GM19043 (cell line): ENCODE measurements around the gene FIBP.

ENCODE experiments used
- ATAC-seq: cut with Tn5 transposase; IDR thresholded peaks from one replicate; pipeline ENCODE4 v1.9.1; 2021; ENCODE audit warnings: low read depth; ENCODE audit not compliant: unreplicated experiment

FIBP gene

DNA sequence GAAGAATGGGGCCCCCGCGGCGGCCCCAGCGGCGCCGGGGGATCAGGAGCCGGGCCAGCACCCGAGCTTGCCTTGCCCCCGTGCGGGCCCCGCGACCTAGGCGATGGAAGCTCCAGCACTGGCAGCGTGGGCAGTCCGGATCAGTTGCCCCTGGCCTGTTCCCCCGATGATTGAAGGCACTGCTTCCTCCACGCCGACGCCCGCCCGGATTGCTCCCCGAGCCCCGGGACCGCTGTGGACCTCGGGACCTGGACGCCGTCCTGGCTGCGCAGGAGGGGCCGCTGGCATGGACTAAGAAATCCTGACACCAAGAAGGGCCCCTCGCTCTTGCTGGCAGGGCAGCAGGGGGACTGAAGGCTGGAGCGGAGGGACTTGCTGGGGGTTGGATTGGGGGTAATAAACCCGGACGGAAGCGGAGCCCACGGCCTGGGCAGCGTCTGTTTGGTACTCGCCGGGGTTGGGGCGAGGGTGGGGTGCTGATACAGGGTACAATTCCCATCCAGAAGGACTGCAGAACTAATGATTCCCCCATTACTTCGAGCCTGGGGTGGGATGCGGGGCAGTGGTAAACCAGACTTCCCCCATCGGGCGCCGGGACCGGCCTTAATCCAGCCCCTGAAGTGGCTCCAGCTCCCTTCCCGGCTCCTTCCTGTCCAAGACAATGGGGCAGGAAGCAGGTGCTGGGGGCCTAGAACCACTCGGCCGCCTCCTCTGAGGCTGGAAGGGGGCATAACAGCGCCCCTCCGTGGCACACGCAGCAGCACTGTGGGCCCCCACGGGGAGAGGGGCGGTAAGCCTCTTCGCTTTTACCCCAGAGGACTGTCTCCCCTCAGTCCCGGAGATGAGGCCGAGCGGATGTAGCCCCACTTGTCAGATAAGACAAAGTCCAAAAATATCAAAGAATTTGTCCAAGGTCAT lies 3.2 kb upstream of the FIBP start:
- ATAC-seq = no peak

DNA sequence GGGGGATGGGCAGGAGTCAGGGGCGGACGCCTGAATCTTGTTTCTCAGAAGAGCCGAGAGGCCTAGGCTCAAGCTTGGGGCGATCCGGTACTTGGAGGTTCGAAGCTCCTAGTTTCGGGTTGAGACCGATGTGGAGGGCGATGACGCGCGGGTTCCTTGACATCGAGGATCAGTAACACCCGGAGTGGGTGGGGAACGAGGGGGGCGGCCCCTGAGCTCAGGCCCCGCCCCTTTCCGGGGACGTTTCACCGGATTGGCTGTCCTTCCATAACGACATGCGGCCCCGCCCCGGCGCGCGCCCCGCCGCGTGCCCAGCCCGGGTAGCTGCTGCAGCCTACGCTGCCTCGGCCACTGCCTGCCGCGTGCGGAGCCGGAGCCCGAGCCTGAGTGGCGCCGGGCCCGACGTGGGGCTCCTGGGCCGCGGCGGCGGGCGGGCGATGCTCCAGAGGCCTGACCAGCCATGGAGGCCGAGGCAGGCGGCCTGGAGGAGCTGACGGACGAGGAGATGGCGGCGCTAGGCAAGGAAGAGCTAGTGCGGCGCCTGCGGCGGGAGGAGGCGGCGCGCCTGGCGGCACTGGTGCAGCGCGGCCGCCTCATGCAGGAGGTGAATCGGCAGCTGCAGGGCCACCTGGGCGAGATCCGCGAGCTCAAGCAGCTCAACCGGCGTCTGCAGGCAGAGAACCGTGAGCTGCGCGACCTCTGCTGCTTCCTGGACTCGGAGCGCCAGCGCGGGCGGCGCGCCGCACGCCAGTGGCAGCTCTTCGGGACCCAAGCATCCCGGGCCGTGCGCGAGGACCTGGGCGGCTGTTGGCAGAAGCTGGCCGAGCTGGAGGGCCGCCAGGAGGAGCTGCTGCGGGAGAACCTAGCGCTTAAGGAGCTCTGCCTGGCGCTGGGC lies 2.3 kb upstream of the FIBP start, which contains the start of gene CCDC85B:
CCDC85B (plus strand) TSS at position 350 of the 895 bp plus-strand sequence; CDS start at position 461, 111 bp downstream.
- ATAC-seq = peak; percentile 43

DNA sequence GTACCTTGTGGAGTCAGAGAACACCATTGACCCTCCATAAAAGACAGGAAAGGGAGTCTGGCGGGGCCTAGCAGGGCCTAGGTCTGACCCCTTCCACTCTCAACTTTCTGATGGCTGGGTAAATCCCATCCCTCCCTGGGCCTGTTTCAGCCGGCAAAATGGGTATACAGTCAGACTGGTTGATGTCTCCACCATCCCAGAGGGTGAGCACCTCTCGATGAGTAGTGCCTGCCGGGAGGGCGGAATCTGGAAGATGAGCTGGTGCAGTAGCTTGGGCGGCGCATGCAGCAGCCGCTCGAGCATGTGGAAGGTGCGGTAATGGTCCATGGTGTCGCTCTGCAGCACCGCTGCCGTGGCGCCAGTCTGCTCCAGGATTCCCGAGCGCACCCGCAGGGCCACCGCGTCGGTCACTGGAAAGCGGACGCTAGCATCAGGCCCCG lies 528 bp downstream of the FIBP start:
- no peak for ATAC-seq

DNA sequence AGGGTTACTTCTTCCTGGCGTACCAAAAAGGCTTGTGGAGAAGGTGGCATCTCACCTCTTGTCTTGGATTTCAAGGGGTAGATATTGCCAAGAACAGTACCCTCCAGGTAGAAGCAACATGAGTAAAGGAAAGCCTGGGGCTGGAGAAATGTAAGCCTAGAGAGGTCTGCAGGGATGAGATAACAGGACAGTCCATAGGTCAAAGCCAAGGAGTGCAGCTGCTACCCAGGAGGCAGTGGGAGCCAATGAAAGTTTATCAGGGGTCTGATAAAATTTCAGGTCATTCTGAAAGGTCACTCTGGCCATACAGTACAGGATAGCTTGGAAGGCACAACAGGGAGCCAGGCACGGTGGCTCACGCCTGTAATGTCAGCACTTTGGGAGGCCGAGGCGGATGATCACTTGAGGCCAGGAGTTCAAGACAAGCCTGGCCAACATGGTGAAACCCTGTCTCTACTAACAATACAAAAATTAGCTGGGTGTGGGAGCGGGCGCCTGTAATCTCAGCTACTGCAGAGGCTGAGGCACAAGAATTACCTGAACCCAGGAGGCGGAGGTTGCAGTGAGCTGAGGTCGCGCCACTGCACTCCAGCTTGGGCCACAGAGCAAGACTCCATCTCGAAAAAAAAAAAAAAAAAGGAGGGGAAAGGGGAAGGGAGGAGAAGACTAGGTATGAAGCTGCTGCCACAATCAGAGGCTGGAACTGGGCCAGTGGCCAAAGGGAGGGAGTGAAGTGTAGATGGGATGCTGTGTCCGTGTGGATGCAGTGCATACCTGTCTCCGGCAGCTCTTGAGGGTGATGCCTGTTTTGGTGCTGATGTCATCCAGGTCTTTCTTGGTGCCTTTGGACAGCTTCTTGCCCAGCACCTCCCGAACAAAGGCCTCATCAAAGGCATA lies 1.2 kb downstream of the FIBP start:
- ATAC-seq = no peak

DNA sequence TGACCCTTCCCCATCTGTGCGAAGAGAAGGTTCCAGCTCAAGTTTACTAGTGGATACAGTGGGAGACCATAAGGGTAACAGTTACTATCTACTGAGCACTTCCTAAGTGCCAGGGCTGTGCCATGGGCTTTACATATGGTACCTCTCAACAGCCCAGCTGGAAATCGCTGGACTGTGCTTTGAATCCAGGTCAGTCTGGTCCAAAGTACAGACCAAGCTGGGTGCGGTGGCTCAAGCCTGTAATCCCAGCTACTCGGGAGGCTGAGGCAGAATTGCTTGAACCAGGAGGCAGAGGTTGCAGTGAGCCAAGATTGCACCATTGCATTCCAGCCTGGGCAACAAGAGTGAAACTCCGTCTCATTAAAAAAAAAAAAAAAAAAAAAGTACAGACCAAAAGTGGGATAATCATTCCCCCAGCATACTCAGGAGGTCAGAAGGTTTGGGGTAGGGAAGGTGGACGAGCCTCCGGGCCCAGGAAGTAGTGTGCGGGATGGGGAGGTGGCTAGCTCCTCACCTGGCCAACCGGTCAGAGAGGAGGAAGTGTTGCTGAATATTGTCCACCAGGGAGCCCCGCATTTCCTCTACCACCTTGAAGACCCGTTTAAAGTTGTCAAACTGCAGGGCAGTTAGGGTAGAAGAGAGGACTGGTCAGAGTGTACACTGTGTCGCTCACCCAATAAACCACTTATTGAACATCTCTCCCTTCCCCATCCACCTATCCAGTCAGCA lies 2.3 kb downstream of the FIBP start:
- no peak for ATAC-seq

DNA sequence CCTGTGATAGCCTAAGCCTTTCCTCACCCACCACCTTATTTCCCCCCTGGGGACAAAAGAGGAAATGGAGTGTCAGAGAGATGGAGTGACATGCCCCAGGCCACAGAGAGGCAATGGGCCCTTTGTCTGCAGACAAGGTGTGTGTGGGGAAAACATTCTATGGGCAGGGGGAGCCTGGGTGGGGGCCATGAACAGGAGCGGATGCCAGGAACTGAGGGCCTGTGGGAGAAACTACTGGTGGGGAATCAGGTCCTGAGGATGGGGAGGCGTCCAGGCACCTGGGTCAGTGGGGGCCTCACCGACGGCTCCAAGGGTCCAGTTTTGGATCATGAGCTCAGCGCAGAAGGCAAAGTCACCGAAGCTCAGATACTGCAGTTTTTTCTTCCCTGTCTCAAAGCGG lies 3.0 kb downstream of the FIBP start:
- ATAC-seq = no peak

DNA sequence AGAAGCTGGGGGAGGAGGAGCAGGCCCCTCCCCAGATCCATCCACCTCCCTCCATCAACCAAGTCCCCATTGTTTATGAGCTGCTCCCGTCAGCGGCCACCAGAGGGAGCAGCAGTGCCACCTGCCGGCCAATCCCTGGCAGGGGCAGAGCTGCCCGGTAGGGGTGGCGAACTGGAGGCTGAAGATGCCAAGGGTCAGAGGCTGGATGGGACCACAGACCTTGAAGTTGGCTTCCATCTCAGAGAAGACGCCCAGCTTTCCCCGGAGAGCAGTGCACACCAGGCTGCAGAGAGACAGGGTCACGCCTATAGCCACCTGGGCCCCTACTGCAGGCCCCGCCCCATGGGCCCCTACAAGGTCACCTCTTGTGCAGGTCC lies 3.6 kb downstream of the FIBP start:
- ATAC-seq = no peak

DNA sequence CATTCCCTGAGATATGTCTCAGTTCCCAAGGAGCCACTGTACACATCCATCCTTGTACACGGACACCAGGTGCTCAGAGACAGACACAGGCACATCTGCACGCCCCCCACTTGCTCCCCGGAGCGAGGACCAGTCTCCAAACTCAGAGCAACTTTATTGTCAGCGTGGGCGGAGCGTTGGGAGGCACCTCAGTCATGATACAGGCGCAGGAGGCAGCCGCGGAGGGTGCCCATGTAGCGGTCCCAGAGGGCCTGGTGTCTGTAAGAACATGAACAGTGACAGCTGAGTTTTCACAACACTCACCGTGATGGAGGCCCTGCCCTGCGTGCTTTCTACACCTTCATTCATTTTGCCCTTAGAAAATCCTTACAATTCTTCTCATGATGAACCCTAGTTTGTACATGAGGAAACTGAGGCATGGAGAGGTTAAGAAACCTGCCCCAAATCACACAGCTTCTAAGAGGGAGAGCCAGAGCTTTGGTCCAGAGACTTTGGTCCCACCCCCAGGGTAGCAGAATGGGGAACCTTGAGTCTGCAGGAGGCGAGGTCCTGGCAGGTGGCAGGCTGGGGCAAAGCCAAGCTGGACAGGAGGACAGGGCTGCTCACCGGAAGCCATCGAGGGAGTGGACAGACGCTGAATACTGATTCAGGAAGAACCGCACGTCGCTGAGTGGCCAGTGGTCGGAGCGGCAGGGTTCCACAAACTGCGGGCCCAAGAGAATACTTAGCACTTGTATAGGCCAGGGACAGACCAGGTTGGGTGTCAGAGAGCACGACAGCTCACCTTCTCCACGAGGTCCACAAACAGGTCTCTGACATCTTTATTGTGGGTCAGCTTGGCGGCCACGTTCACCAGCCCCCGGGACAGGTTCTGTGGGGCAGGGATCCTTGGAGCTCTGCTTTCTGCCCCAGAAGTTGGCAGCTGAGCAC lies 4.2 kb downstream of the FIBP start:
- no peak for ATAC-seq

DNA sequence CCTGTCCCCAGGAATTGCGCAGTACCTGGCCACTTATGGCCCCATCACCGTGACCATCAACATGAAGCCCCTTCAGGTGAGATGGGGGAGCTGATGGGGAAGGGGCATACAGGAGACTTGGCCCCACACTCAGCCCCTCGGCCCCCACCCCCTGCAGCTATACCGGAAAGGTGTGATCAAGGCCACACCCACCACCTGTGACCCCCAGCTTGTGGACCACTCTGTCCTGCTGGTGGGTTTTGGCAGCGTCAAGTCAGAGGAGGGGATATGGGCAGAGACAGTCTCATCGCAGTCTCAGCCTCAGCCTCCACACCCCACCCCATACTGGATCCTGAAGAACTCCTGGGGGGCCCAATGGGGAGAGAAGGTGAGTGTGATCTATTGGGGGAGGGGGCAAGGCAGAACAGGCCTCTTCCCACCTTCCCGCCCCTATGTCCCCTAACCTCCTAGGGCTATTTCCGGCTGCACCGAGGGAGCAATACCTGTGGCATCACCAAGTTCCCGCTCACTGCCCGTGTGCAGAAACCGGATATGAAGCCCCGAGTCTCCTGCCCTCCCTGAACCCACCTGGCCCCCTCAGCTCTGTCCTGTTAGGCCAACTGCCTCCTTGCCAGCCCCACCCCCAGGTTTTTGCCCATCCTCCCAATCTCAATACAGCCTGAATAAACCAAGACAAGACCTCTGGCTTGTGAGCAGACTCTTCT lies 5.1 kb downstream of the FIBP start:
- no peak for ATAC-seq

DNA sequence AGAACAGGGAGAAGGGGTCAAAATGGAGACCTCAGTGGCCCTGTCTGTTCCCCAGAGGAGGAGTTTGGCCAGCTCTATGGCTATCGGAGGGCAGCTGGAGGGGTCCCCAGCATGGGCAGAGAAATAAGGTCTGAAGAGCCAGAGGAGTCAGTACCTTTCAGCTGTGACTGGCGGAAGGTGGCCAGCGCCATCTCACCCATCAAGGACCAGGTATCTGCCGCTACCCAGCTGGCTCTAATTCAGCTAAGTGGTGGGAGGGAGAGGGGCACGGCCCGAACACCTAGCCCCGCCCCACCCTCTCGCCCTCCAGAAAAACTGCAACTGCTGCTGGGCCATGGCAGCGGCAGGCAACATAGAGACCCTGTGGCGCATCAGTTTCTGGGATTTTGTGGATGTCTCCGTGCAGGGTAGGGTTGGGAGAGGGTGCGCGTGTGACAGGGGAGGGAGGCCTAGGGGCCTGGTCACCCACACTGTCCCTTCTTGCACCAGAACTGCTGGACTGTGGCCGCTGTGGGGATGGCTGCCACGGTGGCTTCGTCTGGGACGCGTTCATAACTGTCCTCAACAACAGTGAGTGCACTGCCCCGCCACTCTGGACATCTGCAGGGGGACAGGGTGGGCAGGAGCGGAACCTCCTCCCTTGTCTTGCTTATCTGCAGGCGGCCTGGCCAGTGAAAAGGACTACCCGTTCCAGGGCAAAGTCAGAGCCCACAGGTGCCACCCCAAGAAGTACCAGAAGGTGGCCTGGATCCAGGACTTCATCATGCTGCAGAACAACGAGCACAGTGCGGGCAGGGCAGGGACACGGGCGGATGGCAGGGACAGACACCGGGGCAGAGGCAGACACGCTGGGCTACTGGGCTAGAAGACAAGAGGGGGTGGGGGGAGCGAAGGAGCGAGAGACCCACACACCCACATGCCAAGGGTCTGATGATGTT lies 5.9 kb downstream of the FIBP start:
- ATAC-seq = no peak

DNA sequence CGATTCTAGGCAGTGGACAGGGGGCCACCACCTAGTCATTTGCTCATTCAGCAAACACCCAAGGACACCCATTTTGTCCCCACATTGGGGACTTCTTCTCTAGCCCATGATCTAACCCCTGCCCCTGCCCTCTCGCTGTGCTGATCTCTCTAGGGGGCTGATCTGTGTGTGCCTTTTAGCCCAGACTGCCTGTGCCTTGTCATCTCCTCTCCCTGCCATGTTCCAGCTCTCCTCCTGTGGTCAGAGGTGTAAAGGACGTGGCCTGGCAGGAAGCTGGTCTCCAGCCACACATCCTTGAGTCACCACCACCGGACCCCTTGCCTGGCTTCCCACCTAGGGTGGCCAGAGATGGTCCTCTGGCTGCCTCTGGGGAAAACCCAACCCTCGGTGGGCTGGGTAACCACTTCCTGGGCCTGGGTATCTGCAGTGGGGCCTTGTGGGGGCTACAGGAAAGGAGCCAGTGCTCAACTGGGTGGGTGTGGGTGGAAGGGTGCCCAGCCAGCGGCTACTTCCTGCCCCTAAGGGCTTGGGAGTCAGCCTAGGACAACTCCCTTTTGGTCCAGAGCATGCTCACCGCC lies 7.3 kb downstream of the FIBP start:
- ATAC-seq = no peak

DNA sequence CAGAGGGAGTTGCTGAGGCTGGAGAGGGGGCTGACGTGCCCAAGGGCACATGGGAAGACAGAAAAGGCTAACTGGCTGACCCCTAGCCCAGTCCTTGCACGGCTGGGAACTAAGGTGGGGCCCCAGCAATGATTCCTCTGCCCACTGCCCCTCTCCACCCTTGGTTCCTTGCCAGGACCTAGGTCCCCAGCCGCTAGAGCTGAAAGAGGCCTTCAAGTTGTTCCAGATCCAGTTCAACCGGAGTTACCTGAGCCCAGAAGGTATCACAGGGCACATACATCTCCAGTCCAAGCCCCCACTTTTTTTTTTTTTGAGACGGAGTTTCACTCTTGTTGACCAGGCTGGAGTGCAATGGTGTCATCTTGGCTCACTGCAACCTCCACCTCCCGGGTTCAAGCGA lies 8.2 kb downstream of the FIBP start:
- ATAC-seq = no peak

DNA sequence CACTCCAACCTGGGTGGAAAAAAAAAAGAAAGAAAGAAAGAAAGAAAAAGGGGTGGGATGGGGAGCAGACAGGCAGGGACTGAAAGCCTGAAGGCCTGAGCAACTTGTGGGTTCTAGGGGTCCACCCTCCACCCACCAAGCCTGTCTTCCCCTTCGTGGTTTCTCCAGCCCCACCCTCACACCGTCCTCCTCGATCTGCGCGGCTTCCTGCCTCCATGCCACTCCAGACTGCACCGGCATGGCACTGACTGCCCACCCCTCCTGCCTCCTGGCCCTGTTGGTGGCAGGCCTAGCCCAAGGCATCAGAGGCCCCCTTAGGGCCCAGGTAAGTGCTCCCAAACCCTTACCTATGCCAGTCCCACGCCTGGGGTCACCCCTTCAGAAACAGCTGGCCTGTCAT lies 8.7 kb downstream of the FIBP start, which contains the start of gene CTSW:
CTSW (plus strand) TSS at position 221 of the 400 bp plus-strand sequence; CDS start at position 239, 18 bp downstream.
- ATAC-seq = no peak

DNA sequence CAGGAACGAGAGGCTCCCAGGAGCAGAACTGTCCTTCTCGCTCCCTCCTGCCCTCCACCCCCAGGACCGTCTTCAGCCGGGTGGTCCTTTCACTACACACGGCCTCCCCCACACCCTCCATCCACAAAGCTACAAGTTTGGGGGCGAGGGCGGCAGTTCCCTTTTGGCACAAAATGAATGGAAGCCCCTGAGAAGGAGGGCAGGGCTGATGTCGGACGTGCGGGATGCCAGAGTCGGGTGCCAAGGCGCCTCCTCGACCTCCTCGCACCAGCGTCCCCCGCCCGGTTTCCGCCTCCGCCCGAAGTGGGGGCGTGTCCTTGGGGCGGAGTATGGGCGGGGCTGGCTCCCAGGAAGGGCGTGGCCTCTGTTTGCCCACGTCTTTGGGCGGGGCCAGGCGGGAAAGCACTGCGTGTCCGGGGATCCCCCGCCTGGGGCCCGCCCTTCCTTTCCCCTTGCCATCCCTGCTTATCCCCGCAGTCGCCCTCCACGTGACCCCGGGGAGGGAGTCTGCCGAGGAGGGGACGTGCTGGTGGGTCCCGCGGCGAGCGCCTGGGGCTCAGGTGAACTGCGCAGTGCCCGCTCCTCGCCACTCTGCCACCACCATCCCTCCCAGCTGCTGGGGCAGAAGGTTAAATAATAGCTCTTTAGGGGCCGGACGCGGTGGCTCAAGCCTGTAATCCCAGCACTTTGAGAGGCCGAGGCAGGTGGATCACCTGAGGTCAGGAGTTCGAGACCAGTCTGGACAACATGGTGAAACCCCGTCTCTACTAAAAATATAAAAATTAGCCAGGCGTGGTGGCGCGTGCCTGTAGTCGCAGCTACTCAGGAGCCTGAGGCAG lies 14.7 kb downstream of the FIBP start:
- ATAC-seq = peak; percentile 72

DNA sequence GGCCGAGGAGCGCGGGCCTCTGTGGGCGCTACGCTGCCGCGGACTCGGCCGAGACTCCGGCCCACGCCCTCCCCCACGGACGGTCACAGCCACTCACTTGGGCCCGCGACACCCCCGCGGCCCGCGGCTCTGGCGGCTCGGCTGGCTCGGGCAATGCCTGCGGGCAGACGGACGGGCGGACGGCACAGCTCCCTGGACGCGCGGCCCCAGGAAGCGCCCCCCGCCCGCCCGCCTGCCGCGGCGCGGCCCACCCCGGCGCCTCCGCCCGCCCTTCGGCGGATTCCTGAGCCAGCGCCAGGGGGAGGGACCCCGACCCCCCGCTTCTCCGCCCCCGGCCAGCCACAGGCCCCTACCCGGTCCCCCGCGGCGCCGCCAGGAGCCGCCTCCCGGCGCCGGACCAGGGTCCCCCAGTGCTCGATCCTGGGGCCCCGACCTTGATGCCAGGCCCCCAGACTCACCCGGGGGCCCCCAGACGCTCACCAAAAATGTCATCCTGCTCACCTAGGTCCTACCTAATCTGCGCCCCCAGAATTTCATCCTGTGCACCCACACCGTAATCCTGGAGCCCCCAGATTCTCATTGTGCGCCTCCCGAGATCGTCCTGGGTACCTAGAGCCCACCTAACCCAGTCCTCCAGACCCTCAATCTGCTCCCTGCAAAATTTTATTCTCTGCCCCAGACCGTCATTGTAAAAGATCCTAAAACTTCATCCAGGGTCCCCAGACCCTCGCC lies 15.5 kb downstream of the FIBP start, which contains the start of gene EFEMP2:
EFEMP2 (minus strand) TSS at position 215 of the 732 bp plus-strand sequence. CDS start 446 bp downstream, outside the sequence.
- ATAC-seq = no peak
